ENCODE results near the gene SYNPO. TPM values are rescaled to one million over a fixed set of nuclear protein-coding genes. Genes with fewer than 3 reads are reported as not detected.

SYNPO gene
- total and polyA plus RNA-seq, 2 donors (not counting 1 experiment from before 2014, with no cell fraction given), result 6.6 to 9.8 TPM

GRCh38 chr5:150694612-150695011 lies 54.2 kb downstream of the SYNPO start:
- Histone ChIP-seq H3K27me3 (ENCODE audit: control insufficient read depth, insufficient read depth, low read length) (no peaks in the 10 kb centered on the region), H3K9ac (ENCODE audit: insufficient read depth, low read length) (no peak overlapping the region), H3K4me3 (replicated peaks in 1 of 4; ENCODE audit: control extremely low read depth in 1 of 4, insufficient read depth in 1 of 4, low read depth in 3 of 4, low read length in 4 of 4) (no peak overlapping the region), H3K4me1 (ENCODE audit: control insufficient read depth, extremely low read depth, insufficient read depth, low read length) (no peaks in the 10 kb centered on the region), H3K9me3 (ENCODE audit: control insufficient read depth, insufficient read depth, low read depth, low read length) (no peaks in the 10 kb centered on the region), H3K36me3 (ENCODE audit: control insufficient read depth, insufficient read depth, low read length) (peaks cover 14% of the 10 kb centered on the region), H3K27ac (ENCODE audit: insufficient read depth, low read length) (no peak overlapping the region), H4K20me1 (ENCODE audit: control insufficient read depth, extremely low read depth, insufficient read depth, low read length) (no peaks in the 10 kb centered on the region), H3K4me2 (ENCODE audit: extremely low read depth, insufficient read depth, low read length) (no peak overlapping the region), H2AFZ (ENCODE audit: low read length) (no peak overlapping the region), H3K79me2 (ENCODE audit: control insufficient read depth, insufficient read depth, low read length) (peaks cover 6% of the 10 kb centered on the region)
- DNase-seq (ENCODE audit: low read depth in 2 of 2), result peak; percentile 60 to 85
- TF ChIP-seq CTCF (conservative IDR thresholded peaks at IDR 0.05 in 1 of 2, IDR thresholded peaks at IDR 0.05 in 1 of 2; ENCODE audit: low read depth in 1 of 2, low read length in 2 of 2), result no peak
- no peak for TF ChIP-seq EZH2 (IDR thresholded peaks at IDR 0.05; ENCODE audit: low read length, missing control alignments)

GRCh38 chr5:150700246-150700593 lies 59.8 kb downstream of the SYNPO start:
- TF ChIP-seq EZH2 (IDR thresholded peaks at IDR 0.05; ENCODE audit: low read length, missing control alignments) (no peak), CTCF (conservative IDR thresholded peaks at IDR 0.05 in 1 of 2, IDR thresholded peaks at IDR 0.05 in 1 of 2; ENCODE audit: low read depth in 1 of 2, low read length in 2 of 2) (no peak)
- Histone ChIP-seq H2AFZ (ENCODE audit: low read length) (no peak overlapping the region), H4K20me1 (ENCODE audit: control insufficient read depth, extremely low read depth, insufficient read depth, low read length) (no peaks in the 10 kb centered on the region), H3K4me2 (ENCODE audit: extremely low read depth, insufficient read depth, low read length) (peak overlapping the region; percentile 80), H3K4me3 (replicated peaks in 1 of 4; ENCODE audit: control extremely low read depth in 1 of 4, insufficient read depth in 1 of 4, low read depth in 3 of 4, low read length in 4 of 4) (peak overlapping the region; percentile 95 to 99 (median 98)), H3K9ac (ENCODE audit: insufficient read depth, low read length) (peak overlapping the region; percentile 98), H3K27me3 (ENCODE audit: control insufficient read depth, insufficient read depth, low read length) (no peaks in the 10 kb centered on the region), H3K27ac (ENCODE audit: insufficient read depth, low read length) (peak overlapping the region; percentile 95), H3K36me3 (ENCODE audit: control insufficient read depth, insufficient read depth, low read length) (peaks cover 2% of the 10 kb centered on the region), H3K4me1 (ENCODE audit: control insufficient read depth, extremely low read depth, insufficient read depth, low read length) (no peaks in the 10 kb centered on the region), H3K79me2 (ENCODE audit: control insufficient read depth, insufficient read depth, low read length) (peaks cover 18% of the 10 kb centered on the region), H3K9me3 (ENCODE audit: control insufficient read depth, insufficient read depth, low read depth, low read length) (no peaks in the 10 kb centered on the region)
- DNase-seq (ENCODE audit: low read depth in 2 of 2), result peak in 1 of 2 donors; percentile 22

- Histone ChIP-seq H3K9me3 (ENCODE audit: control insufficient read depth, insufficient read depth, low read depth, low read length) (no peaks in the 10 kb centered on the region), H3K4me2 (ENCODE audit: extremely low read depth, insufficient read depth, low read length) (peak within 1 kb of the TSS; percentile 88), H3K9ac (ENCODE audit: insufficient read depth, low read length) (peak within 1 kb of the TSS; percentile 98), H4K20me1 (ENCODE audit: control insufficient read depth, extremely low read depth, insufficient read depth, low read length) (no peaks in the 10 kb centered on the region), H2AFZ (ENCODE audit: low read length) (peak within 1 kb of the TSS; percentile 99), H3K36me3 (ENCODE audit: control insufficient read depth, insufficient read depth, low read length) (peaks cover 2% of the 10 kb centered on the region), H3K4me1 (ENCODE audit: control insufficient read depth, extremely low read depth, insufficient read depth, low read length) (no peaks in the 10 kb centered on the region), H3K27ac (ENCODE audit: insufficient read depth, low read length) (peak within 1 kb of the TSS; percentile 95), H3K79me2 (ENCODE audit: control insufficient read depth, insufficient read depth, low read length) (peaks cover 18% of the 10 kb centered on the region), H3K27me3 (ENCODE audit: control insufficient read depth, insufficient read depth, low read length) (no peaks in the 10 kb centered on the region), H3K4me3 (replicated peaks in 1 of 4; ENCODE audit: control extremely low read depth in 1 of 4, insufficient read depth in 1 of 4, low read depth in 3 of 4, low read length in 4 of 4) (peak within 1 kb of the TSS; percentile 95 to 99 (median 98))
- DNase-seq (ENCODE audit: low read depth in 2 of 2), result peak; percentile 86 to 87
- peak; percentile 51 to 61 for TF ChIP-seq CTCF (conservative IDR thresholded peaks at IDR 0.05 in 1 of 2, IDR thresholded peaks at IDR 0.05 in 1 of 2; ENCODE audit: low read depth in 1 of 2, low read length in 2 of 2)
- no peak for TF ChIP-seq EZH2 (IDR thresholded peaks at IDR 0.05; ENCODE audit: low read length, missing control alignments)
Observed at GRCh38 chr5:150700594-150701377, 60.3 kb downstream of the SYNPO start, which contains the start of gene RBM22. Gene RBM22, minus strand, starts transcription at chr5:150701062. Its CDS starts 77 bp downstream, at chr5:150700985.

All from fibroblast of lung (primary cell).